Stimulated activated CD4-positive, alpha-beta T cell treated with anti-CD3 and anti-CD28 coated beads, Interleukin-12 subunit alpha, Interleukin-12 subunit beta, amount 100 ng/mL, for 48 hours (primary cell): ENCODE measurements around the gene NEDD8.
"Not testable (repeated sequence)": the region's sequence is repeated elsewhere in the genome, so short reads cannot be mapped to it uniquely, and the experiment has no call there.

ENCODE experiments used
- DNase-seq, 3 donors: peaks; one replicate each; pipeline ENCODE4 v3.0.0-alpha.2; 2020; ENCODE audit warnings: low read depth in 2 of 3, low spot score in 1 of 3

The NEDD8 gene

GRCh38 chr14:24228902-24229301 lies 3.3 kb downstream of the NEDD8 start:
- DNase-seq = no peak

DNA sequence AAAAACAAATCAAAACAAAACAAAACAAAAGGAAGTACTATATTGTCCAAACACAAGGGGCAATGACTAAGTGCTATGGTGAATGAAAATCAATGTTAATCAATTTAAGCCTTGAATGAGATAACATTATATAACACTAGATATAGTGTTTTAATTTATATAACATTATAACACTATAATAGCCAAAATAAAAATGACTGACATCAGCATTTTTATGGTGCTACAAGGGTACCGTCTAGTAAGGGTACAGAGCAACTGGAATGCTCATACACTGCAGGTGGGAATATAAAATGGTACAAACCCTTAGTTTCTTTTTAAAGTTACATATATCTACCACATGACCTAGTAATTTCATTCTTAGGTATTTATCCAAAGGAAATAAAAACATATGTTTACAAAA lies 5.7 kb downstream of the NEDD8 start:
- DNase-seq = no peak

DNA sequence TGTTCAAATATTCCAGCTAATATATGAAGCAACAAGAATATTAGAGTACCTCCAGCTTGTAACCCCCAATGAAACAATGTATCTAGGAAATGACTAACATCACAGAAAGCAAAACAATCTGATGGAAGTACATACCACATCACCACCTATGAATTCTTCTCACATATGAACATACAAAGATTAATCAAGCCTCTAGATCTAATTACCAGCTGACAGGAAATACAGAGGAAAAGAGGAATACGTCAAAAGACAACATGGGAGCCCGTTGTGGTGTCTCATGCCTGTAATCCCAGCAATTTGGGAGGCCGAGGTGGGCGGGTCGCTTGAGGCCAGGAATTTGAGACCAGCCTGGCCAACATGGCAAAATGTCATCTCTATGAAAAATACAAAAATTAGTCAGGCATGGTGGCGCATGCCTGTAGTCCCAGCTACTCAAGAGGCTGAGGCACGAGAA lies 7.5 kb downstream of the NEDD8 start:
- DNase-seq = no peak

DNA sequence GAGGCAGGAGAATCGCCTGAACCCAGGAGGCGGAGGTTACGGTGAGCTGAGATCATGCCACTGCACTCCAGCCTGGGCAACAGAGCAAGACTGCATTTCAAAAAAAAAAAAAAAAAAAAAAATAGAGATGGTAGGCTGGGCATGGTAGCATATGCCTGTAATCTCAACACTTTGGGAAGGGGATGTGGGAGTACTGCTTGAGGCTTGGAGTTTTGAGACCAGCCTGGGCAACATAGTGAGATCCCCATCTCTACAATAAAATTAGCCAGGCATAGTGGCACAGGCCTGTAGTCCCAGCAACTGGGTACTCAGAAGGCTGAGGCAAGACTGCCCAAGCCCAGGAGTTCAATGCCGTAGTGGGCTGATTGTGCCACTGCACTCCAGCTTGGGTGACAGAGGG lies 9.2 kb downstream of the NEDD8 start:
- DNase-seq = not testable (repeated sequence)

GRCh38 chr14:24219521-24219920 lies 12.6 kb downstream of the NEDD8 start:
- DNase-seq = no peak

DNA sequence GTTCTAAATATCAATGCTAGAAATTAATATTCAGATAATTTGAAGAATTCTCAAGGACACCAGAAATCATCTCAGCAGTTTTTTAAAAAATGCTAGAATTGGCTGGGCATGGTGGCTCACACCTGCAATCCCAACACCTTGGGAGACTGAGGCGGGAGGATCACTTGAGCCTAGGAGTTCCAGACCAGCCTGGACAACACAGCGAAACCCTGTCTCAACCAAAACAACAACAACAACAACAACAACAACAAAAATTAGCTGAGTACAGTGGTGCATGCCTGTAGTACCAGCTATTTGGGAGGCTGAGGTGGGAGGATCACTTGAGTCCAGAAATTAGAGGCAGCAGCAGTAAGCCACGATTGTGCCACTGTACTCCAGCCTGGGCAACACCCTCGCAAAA lies 13.1 kb downstream of the NEDD8 start:
- no peak for DNase-seq

- DNase-seq = not testable (repeated sequence)
Observed at GRCh38 chr14:24216876-24217275, 15.3 kb downstream of the NEDD8 start.

DNA sequence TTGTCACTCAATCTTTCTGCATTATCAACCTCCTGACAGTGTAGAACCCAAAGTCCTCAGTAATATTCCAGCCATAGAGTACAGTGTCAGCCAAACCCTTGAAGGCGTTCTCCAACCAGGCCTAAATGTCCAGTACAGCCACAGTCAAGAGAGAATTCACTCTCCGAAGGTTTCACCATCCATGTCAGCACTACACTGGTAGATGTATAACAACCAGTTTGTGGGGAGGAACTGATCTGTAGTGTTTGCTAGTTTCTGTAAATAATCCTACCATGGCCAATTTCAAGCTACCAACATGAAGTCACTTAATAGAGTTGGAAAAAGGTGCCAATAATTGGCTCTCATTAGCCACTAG lies 15.8 kb downstream of the NEDD8 start:
- no peak for DNase-seq

GRCh38 chr14:24215495-24216344 lies 16.4 kb downstream of the NEDD8 start, which contains the start of gene MDP1:
TSS of gene MDP1 (minus strand) at chr14:24216066. CDS start at chr14:24215955, 111 bp downstream.
- DNase-seq = peak; percentile 74 to 77 (median 76)

DNA sequence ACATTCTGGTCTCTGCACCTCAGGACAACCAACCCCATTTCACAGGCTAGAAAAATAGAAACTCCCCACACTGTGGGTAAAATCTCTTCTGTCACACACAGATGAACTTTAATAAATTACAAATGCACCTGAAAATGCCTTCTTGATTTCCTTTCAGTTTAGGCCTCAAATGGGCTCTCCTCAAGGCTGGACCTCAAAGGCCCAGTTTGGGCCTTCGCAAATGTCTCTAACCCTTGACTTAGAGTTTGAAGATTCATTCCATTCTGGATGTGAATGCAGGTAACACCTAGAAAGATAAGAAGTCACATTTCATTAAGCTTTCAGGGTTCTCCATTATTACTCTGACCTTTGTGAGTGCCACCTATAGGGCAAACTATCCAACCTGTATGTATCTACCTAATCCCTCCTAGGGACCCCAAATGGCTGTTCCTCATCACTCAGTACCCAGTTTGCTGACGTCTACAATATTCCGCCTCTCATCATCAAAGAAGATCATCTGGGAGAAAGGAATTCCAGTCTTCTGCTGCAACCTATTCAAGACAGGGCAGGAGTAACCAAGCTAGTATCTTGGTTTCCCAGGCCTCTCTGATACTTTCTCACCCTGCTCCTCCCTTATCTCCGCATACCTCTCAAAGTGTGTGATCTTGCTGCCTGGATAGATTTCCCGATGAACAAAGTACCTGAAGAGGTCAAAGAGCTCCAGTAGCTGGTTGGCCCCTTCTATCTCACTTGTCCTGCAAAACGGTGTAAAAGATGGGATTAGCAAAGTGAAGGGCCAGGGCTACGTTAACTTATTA lies 18.1 kb downstream of the NEDD8 start:
- no peak for DNase-seq

GRCh38 chr14:24212924-24213865 lies 19.0 kb downstream of the NEDD8 start, which contains the start of gene CHMP4A:
TSS of gene CHMP4A (minus strand) at chr14:24213488. CDS start at chr14:24213439, 49 bp downstream.
- peak; percentile 94 to 97 (median 97) for DNase-seq

DNA sequence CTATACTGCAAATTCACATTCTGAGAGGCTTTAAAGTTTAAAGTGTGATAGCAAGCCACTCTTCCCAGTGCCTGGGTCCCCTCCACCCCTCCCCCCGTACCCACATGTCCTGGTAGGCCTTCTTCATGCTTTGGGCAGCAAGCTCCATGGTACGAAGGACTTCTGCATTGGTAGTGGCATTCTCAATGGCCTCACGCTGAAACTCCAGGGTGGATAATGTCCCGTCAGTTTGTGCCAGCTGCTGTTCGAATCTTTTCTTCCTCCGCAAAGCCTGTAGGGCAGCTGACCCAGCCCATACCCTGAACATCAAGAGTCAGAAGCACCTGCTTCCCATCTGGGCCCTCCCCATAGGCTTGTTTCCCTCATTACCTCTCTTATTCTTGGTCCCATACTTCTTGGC lies 20.9 kb downstream of the NEDD8 start:
- no peak for DNase-seq

DNA sequence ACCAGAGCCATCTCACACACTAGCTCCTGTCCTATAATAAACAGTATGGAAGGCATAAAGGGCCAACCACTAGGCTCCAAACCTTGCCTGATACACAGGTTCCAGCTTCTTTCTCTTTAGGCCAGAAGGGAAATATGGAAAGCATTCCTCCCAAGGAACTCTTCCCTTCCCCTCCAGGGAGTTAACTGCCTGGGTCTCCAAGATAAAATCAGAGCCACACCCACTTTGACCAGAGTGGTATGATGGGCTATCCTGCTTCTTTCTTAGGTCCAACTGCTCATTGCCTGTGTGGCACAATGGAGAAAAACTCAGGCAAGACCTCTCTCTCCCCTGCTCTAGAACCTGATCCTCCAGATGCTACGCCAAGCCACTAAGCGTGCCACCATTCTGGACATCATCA lies 24.5 kb downstream of the NEDD8 start:
- no peak for DNase-seq

DNA sequence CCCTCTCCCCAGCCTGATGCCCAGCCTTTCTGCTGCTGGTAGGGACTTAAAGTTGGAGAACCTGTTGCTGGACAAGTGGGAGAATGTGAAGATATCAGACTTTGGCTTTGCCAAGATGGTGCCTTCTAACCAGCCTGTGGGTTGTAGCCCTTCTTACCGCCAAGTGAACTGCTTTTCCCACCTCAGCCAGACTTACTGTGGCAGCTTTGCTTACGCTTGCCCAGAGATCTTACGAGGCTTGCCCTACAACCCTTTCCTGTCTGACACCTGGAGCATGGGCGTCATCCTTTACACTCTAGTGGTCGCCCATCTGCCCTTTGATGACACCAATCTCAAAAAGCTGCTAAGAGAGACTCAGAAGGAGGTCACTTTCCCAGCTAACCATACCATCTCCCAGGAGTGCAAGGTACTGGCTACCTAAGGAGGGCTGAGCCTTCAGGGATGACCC lies 25.0 kb downstream of the NEDD8 start:
- no peak for DNase-seq

DNA sequence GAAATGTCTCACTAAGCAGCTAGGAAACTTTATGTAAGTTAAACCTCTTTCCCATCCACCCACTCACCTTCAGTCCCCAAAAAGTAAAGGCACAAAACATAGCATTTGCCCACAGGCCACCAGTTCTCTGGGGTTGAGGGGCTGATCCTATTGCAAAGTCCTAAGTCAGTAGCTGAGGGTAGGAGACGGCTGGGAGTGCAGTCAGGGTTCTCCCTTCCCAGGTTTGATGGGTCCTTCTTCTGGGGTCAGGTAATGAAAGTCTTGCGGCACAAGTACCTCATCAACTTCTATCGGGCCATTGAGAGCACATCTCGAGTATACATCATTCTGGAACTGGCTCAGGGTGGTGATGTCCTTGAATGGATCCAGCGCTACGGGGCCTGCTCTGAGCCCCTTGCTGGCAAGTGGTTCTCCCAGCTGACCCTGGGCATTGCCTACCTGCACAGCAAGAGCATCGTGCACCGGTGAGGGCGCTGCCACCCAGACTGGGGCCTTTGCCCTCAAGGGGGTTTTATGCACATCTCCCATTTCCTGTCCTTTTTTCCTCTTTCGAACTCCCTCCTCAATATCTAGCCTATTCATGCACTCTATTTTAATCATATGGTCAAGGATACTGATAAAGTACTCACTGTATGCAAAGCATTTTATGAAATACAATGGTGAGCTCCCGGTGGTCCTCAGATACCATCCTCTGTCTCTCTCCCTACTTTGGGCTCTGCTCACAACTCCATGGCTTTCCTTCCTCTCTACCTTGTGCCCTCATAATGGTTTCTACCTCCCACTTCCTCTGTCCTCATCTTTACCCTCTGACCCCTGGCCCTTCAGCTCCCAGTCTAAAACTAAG lies 25.7 kb downstream of the NEDD8 start:
- no peak for DNase-seq

DNA sequence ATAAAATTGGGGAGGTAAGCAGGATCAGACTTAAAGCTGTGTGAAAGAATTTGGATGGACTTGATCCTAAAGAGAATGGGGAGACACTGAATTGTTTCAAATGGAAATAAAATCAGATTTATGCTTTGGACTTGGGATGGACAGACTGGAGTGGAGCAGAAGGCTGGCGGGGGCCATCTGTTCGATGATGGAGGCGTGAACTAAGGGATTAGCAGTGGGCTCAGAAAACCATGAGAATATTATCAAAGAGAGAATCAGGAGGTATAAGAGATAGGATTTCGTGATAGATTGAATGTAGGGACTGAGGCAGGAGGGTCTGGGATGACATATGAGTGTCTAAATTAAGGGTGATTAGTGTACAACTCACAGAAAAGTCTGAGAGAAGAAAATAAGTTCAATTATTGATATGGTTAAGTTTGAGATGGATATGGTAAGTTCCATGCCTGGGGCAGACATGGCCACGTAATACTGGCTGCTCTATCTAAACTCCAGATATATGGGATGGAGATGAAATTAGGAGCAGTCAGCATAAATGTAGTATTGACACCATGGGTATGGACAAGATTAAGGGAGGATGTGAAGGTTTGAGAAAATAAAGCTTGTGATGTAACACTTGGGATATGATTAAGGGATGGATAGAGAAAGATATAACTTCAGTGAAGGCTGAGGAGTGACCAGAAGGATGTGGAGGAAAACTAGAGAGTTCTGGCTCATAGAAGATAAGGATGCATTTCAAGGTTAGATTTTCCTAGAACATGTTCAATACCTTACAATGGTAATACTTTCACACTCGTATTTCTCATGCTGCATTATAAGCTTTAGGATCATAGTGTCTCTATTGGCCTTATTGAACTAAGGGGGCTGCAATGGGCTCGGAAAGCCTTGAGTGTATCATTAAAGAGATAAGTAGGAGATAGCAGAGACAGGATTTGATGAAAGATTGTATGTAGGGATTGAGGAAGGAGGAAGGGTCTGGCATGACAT lies 27.7 kb downstream of the NEDD8 start:
- DNase-seq = no peak

DNA sequence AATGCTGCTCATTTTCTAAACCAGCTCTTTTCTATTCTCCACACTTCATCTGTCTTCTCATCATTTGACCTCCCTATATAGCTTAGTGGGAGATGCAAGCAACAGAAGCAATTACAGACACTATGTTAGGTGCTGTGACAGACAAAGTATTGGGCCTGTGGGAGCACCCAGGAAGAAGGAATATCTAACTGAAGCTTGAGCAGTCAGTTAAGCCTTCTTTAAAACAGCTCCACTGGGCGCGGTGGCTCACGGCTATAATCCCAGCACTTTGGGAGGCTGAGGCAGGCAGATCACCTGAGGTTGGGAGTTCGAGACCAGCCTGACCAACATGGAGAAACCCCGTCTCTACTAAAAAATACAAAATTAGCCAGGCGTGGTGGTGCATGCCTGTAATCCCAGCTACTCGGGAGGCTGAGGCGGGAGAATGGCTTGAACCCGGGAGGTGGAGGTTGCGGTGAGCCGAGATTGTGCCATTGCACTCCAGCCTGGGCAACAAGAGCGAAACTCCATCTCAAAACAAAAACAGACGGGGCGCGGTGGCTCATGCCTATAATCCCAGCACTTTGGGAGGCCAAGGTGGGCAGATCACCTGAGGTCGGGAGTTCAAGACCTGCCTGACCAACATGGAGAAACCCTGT lies 28.8 kb downstream of the NEDD8 start:
- DNase-seq = not testable (repeated sequence)

DNA sequence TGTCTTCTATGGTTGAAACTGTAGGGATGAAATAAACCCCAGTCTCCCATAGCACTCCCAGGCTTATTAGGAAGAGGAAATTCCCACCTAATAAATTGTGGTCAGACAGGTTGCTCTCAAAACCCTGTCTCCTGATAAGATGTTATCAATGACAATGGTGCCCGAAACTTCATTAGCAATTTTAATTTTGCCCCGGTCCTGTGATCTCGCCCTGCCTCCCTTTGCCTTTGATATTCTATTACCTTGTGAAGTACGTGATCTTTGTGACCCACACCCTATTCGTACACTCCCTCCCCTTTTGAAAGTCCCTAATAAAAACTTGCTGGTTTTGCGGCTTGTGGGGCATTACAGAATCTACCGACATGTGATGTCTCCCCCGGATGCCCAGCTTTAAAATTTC lies 29.6 kb downstream of the NEDD8 start:
- not testable (repeated sequence) for DNase-seq
